NK-92 (cell line): ENCODE measurements around the gene RNF144A.

Source experiments
- DNase-seq: peaks from one replicate; lab custom pipeline; 2025; ENCODE audit not compliant: unreplicated experiment; lab: John Stamatoyannopoulos, UW

The RNF144A gene

GRCh38 chr2:6968319-6969100 is 51.3 kb downstream of the RNF144A start:
- DNase-seq: no peak

- DNase-seq: no peak
Observed at GRCh38 chr2:6970551-6970950, 53.3 kb downstream of the RNF144A start.

- DNase-seq: no peak
Observed at GRCh38 chr2:6970976-6971480, 53.8 kb downstream of the RNF144A start.

GRCh38 chr2:6971502-6971901 is 54.3 kb downstream of the RNF144A start:
- no peak for DNase-seq

- DNase-seq: no peak
Observed at GRCh38 chr2:6972067-6972710, 55.0 kb downstream of the RNF144A start.

GRCh38 chr2:6973895-6974545 is 56.8 kb downstream of the RNF144A start:
- DNase-seq: no peak

GRCh38 chr2:6975988-6976387 is 58.8 kb downstream of the RNF144A start:
- DNase-seq: no peak

GRCh38 chr2:6977113-6977741 is 60.0 kb downstream of the RNF144A start:
- DNase-seq: no peak

GRCh38 chr2:6977786-6978185 is 60.6 kb downstream of the RNF144A start:
- DNase-seq: no peak

- no peak for DNase-seq
Observed at GRCh38 chr2:6978991-6979390, 61.8 kb downstream of the RNF144A start.

GRCh38 chr2:6982449-6982848 is 65.2 kb downstream of the RNF144A start:
- DNase-seq: no peak

- no peak for DNase-seq
Observed at GRCh38 chr2:6982934-6983589, 65.8 kb downstream of the RNF144A start.

- DNase-seq: no peak
Observed at GRCh38 chr2:6986301-6986911, 69.2 kb downstream of the RNF144A start.

GRCh38 chr2:6986912-6987361 is 69.7 kb downstream of the RNF144A start:
- no peak for DNase-seq

- no peak for DNase-seq
Observed at GRCh38 chr2:6990871-6991270, 73.7 kb downstream of the RNF144A start.

- no peak for DNase-seq
Observed at GRCh38 chr2:6992794-6993228, 75.6 kb downstream of the RNF144A start.

- DNase-seq: no peak
Observed at GRCh38 chr2:6993229-6993640, 76.0 kb downstream of the RNF144A start.

GRCh38 chr2:6993936-6994335 is 76.7 kb downstream of the RNF144A start:
- DNase-seq: no peak

- no peak for DNase-seq
Observed at GRCh38 chr2:6994536-6995128, 77.4 kb downstream of the RNF144A start.
